ENCODE measurements around the gene PCSK9. TPM values are rescaled to one million over a fixed set of nuclear protein-coding genes. Genes with fewer than 3 reads are reported as not detected.
A peak's percentile ranks its signal among the peaks of the same experiment; 100 is the strongest.

The PCSK9 gene
- total and polyA plus RNA-seq, 9 of the 15 experiments (the other 6 are each of a cell fraction or from before 2014, with no cell fraction given), result 3.2 to 58.6 (median 24.7) TPM

DNA sequence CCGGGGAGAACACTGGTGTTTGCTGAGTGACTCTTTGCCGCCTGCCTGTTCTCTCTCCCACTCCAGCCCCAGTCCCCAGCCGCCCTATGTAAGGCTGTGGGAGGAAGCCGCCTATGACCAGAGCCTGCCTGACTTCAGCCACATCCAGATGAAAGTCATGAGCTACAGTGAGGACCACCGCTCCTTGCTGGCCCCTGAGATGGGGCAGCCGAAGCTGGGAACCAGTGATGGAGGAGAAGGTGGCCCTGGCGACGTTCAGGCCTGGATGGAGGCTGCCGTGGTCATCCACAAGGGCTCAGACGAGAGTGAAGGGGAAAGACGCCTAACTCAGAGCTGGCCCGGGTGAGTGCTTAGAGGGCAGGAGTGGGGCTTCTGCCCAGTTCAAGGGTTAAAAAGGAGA is 32.4 kb upstream of the PCSK9 start:
- Histone ChIP-seq H3K9me1 (ENCODE audit: control insufficient read depth, insufficient read depth, low read length) (no peaks in the 10 kb centered on the region), H3K4me1 (replicated peaks in 1 of 2; ENCODE audit: control insufficient read depth in 2 of 2, insufficient read depth in 2 of 2, low read length in 2 of 2) (no peaks in the 10 kb centered on the region), H3K4me2 (ENCODE audit: insufficient read depth, low read length) (no peak overlapping the region), H2AFZ (ENCODE audit: low read depth, low read length) (no peak overlapping the region), H4K20me1 (replicated peaks; ENCODE audit: control insufficient read depth, insufficient read depth, low read length) (no peaks in the 10 kb centered on the region), H3K36me3 (ENCODE audit: control insufficient read depth, insufficient read depth, low read length) (no peaks in the 10 kb centered on the region), H3K27ac (ENCODE audit: extremely low read depth, low read depth, low read length) (no peak overlapping the region), H3K27me3 (ENCODE audit: control insufficient read depth in 2 of 2, insufficient read depth in 2 of 2, low read length in 2 of 2) (peaks cover 0 to 19% of the 10 kb centered on the region in 2 experiments; a peak in 2 of 5 replicates), H3K79me2 (ENCODE audit: control insufficient read depth, insufficient read depth, low read length) (no peaks in the 10 kb centered on the region), H3K9ac (ENCODE audit: insufficient read depth in 1 of 2, low read depth in 2 of 2, low read length in 2 of 2) (no peak overlapping the region), H3K4me3 (no peak overlapping the region), H3K9me3 (replicated peaks; ENCODE audit: control insufficient read depth, insufficient read depth, low read depth, low read length) (no peaks in the 10 kb centered on the region)
- 12% methylated on average over 11 of the region's 12 CpGs for WGBS (ENCODE audit: insufficient coverage, low coverage, missing lambda C conversion rate)
- ATAC-seq (peak; percentile 30; the same call in 2 of the 3 replicates), DNase-seq (ENCODE audit: extremely low read depth in 1 of 4, low spot score in 3 of 4) (no peak), FAIRE-seq (no peak)
- intact Hi-C loops (cut with micrococcal nuclease) (no loop called here), in situ Hi-C loops (cut with MboI) (no loop called here)
- ChIA-PET CTCF (ENCODE audit: low intra/inter-chr PET ratio) (no interaction called here), POLR2A (interaction anchor here (1.3 kb wide), 1 partner anchor 9 kb away, joined by 3 read pairs; no protein-coding TSS in a partner anchor)
- TF ChIP-seq NCOA1 (IDR thresholded peaks at IDR 0.05; ENCODE audit: low read depth) (no peak), HMBOX1 (IDR thresholded peaks at IDR 0.05) (no peak), ESRRB (CRISPR knock-in tag; IDR thresholded peaks at IDR 0.05; ENCODE audit: borderline replicate concordance) (no peak), NCOR1 (IDR thresholded peaks at IDR 0.05) (no peak), ZNF134 (CRISPR knock-in tag; conservative IDR thresholded peaks at IDR 0.05) (no peak), HOMEZ (CRISPR knock-in tag; IDR thresholded peaks at IDR 0.05) (no peak)
- no TSS peak for BruUV-seq (replicated peaks)
